Hindlimb muscle (tissue), 1 donor: ENCODE measurements around the gene GATA5. TPM values are rescaled to one million over a fixed set of nuclear protein-coding genes. Genes with fewer than 3 reads are reported as not detected.

Experiments
- DNase-seq: peaks from one replicate; pipeline ENCODE4 v3.0.0-alpha.2; 2013
- polyA plus RNA-seq: library from polyadenylated mRNA; unstranded; fragments of 120-200 nt; gene quantifications from one replicate; pipeline ENCODE4 v1.2.1, GENCODE V29; 2013; ENCODE audit not compliant: insufficient read length

The GATA5 gene
- polyA plus RNA-seq, result 0.08 TPM

- DNase-seq, result no peak
Measured at GRCh38 chr20:62475772-62476055, at the start of gene GATA5. GATA5 (minus strand) TSS chr20:62475995; CDS start chr20:62475521, 474 bp downstream.

GRCh38 chr20:62525014-62525413 is 49.2 kb upstream of the GATA5 start:
- DNase-seq, result no peak

GRCh38 chr20:62524505-62524911 is 48.7 kb upstream of the GATA5 start:
- DNase-seq, result peak; percentile 76

GRCh38 chr20:62523473-62524203 is 47.8 kb upstream of the GATA5 start:
- DNase-seq, result no peak

- no peak for DNase-seq
Measured at GRCh38 chr20:62522748-62523396, 47.1 kb upstream of the GATA5 start.

- DNase-seq, result no peak
Measured at GRCh38 chr20:62519826-62520225, 44.0 kb upstream of the GATA5 start.

GRCh38 chr20:62518911-62519310 is 43.1 kb upstream of the GATA5 start:
- DNase-seq, result no peak

GRCh38 chr20:62517901-62518610 is 42.3 kb upstream of the GATA5 start:
- DNase-seq, result no peak

- DNase-seq, result no peak
Measured at GRCh38 chr20:62517168-62517567, 41.4 kb upstream of the GATA5 start.

- DNase-seq, result no peak
Measured at GRCh38 chr20:62516338-62516737, 40.5 kb upstream of the GATA5 start.

GRCh38 chr20:62515826-62516225 is 40.0 kb upstream of the GATA5 start:
- DNase-seq, result no peak

- DNase-seq, result no peak
Measured at GRCh38 chr20:62515280-62515679, 39.5 kb upstream of the GATA5 start.

GRCh38 chr20:62513991-62514390 is 38.2 kb upstream of the GATA5 start:
- no peak for DNase-seq

GRCh38 chr20:62511915-62512610 is 36.3 kb upstream of the GATA5 start:
- DNase-seq, result no peak

GRCh38 chr20:62511300-62511914 is 35.6 kb upstream of the GATA5 start:
- no peak for DNase-seq

GRCh38 chr20:62508641-62509051 is 32.9 kb upstream of the GATA5 start:
- DNase-seq, result no peak

- DNase-seq, result no peak
Measured at GRCh38 chr20:62507991-62508640, 32.3 kb upstream of the GATA5 start.

- no peak for DNase-seq
Measured at GRCh38 chr20:62507323-62507722, 31.5 kb upstream of the GATA5 start.

- DNase-seq, result no peak
Measured at GRCh38 chr20:62506791-62507190, 31.0 kb upstream of the GATA5 start.

GRCh38 chr20:62506087-62506486 is 30.3 kb upstream of the GATA5 start:
- no peak for DNase-seq

- DNase-seq, result no peak
Measured at GRCh38 chr20:62505337-62506045, 29.7 kb upstream of the GATA5 start.

- no peak for DNase-seq
Measured at GRCh38 chr20:62504323-62504722, 28.5 kb upstream of the GATA5 start.
